Breast epithelium (tissue), 3 donors: Measurements from ENCODE around the gene SEPSECS.

ENCODE experiments used
- CTCF ChIP-seq, 3 donors: fragments of 450-650 bp; IDR thresholded peaks; one replicate each; pipeline ENCODE4 v1.5.1; 2016 to 2017; ENCODE audit warnings: antibody characterized with exemption in 3 of 3, mild to moderate bottlenecking in 3 of 3, moderate library complexity in 3 of 3
- POLR2A ChIP-seq: fragments of 450-650 bp; IDR thresholded peaks from one replicate; pipeline ENCODE4 v1.6.1; 2016; ENCODE audit warnings: antibody characterized with exemption, mild to moderate bottlenecking, moderate library complexity
- POLR2AphosphoS5 ChIP-seq, 3 donors: sonication (generic); formaldehyde crosslinking; IDR thresholded peaks; one replicate each; pipeline ENCODE4 v1.6.1; 2017; ENCODE audit warnings: antibody characterized with exemption in 3 of 3

- TF ChIP-seq CTCF (IDR thresholded peaks at IDR 0.05) (no peak), POLR2A (no peak), POLR2AphosphoS5 (IDR thresholded peaks at IDR 0.05) (no peak)
These were observed 58.4 kb downstream of the SEPSECS start for GRCh38 chr4:25101836-25102235.
